ENCODE results near the gene GSTA2. TPM values are rescaled to one million over a fixed set of nuclear protein-coding genes. Genes with fewer than 3 reads are reported as not detected.
"Not testable (repeated sequence)": the region's sequence is repeated elsewhere in the genome, so short reads cannot be mapped to it uniquely, and the experiment has no call there.

Gene GSTA2
- total RNA-seq, 1 experiment from 2014 or later, result not detected

DNA sequence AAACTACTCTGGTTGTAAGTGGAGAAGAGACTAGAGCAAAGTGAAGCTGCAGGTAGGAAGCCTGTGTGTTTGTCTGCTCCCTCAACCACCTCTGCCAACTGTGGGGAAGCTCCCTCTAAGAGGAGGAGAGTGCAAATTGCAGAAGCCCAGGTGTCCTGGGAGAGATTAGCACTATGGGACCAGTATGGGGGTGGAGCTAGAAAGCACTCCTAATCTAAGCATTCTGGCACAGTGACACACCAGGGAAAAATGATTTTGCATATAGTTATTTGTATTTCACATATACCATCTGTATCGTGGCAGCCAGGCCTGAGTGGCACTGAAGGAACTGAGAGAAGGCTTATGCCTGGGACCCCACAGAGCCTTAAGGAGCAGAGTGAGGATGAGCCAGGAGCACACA, 27.6 kb upstream of the GSTA2 start:
- CTCF ChIA-PET, result no interaction called here
- H3K4me1 Mint-ChIP-seq, result no peaks in the 10 kb centered on the region
- POLR2A ChIA-PET, result no interaction called here
- ATAC-seq, result no peak
- peaks cover 7% of the 10 kb centered on the region; the same call in 1 of the 2 replicates for H3K27me3 Mint-ChIP-seq (ENCODE audit: low read depth)
- H3K4me3 Mint-ChIP-seq, result no peak overlapping the region
- H3K9me3 Mint-ChIP-seq, result peaks cover 31% of the 10 kb centered on the region
- H3K27ac Mint-ChIP-seq, result no peak overlapping the region
- TF ChIP-seq NR2C2 (CRISPR knock-in tag; IDR thresholded peaks at IDR 0.05) (no peak), CTCF (IDR thresholded peaks at IDR 0.05) (no peak), ARID4B (CRISPR knock-in tag; IDR thresholded peaks at IDR 0.05; ENCODE audit: borderline replicate concordance) (no peak), ZNF219 (CRISPR knock-in tag; IDR thresholded peaks at IDR 0.05; ENCODE audit: borderline replicate concordance) (no peak), TP53 (CRISPR knock-in tag; IDR thresholded peaks at IDR 0.05) (no peak), ZNF512 (CRISPR knock-in tag; IDR thresholded peaks at IDR 0.05; ENCODE audit: borderline replicate concordance) (no peak), ZNF671 (CRISPR knock-in tag; IDR thresholded peaks at IDR 0.05) (no peak)
- TF ChIP-seq, protein P1, sequence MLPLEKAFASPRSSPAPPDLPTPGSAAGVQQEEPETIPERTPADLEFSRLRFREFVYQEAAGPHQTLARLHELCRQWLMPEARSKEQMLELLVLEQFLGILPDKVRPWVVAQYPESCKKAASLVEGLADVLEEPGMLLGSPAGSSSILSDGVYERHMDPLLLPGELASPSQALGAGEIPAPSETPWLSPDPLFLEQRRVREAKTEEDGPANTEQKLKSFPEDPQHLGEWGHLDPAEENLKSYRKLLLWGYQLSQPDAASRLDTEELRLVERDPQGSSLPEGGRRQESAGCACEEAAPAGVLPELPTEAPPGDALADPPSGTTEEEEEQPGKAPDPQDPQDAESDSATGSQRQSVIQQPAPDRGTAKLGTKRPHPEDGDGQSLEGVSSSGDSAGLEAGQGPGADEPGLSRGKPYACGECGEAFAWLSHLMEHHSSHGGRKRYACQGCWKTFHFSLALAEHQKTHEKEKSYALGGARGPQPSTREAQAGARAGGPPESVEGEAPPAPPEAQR (CRISPR knock-in tag; IDR thresholded peaks at IDR 0.05), result no peak
- TF ChIP-seq, protein P2, sequence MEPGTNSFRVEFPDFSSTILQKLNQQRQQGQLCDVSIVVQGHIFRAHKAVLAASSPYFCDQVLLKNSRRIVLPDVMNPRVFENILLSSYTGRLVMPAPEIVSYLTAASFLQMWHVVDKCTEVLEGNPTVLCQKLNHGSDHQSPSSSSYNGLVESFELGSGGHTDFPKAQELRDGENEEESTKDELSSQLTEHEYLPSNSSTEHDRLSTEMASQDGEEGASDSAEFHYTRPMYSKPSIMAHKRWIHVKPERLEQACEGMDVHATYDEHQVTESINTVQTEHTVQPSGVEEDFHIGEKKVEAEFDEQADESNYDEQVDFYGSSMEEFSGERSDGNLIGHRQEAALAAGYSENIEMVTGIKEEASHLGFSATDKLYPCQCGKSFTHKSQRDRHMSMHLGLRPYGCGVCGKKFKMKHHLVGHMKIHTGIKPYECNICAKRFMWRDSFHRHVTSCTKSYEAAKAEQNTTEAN (CRISPR knock-in tag; IDR thresholded peaks at IDR 0.05), result no peak
- no peak for DNase-seq (ENCODE audit: low spot score)
- H3K36me3 Mint-ChIP-seq, result peaks cover 13% of the 10 kb centered on the region

GRCh38 chr6:52789658-52790057, 26.4 kb upstream of the GSTA2 start:
- H3K4me1 Mint-ChIP-seq; H3K27me3 Mint-ChIP-seq (ENCODE audit: low read depth); CTCF ChIA-PET; POLR2A ChIA-PET; H3K27ac Mint-ChIP-seq; ATAC-seq; H3K4me3 Mint-ChIP-seq; DNase-seq (ENCODE audit: low spot score): not testable (repeated sequence)
- H3K36me3 Mint-ChIP-seq, result peaks cover 13% of the 10 kb centered on the region
- peaks cover 31% of the 10 kb centered on the region for H3K9me3 Mint-ChIP-seq

DNA sequence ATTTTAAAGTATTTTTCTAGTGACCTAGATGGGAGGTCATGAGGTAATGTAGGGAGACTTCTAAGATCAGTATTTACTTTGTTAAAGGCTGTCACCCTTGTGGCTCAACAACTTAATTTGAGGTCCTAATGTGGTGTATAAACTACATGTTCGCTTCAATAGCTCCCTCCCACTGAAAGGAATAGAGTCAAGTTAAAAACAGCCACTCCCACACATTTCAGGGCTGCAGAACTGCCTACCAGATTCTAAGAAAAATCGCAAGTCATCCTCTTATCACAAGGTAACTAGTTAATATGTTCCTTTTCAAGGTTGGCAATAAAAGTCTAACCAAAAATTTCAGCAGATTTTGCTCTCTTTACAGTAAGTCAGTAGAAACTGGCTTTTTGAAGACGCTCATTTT, 25.2 kb upstream of the GSTA2 start:
- no peak for DNase-seq (ENCODE audit: low spot score)
- CTCF ChIA-PET, result no interaction called here
- TF ChIP-seq STAT6 (CRISPR knock-in tag; conservative IDR thresholded peaks at IDR 0.05; ENCODE audit: low read depth) (no peak), ZNF263 (CRISPR knock-in tag; IDR thresholded peaks at IDR 0.05; ENCODE audit: low read depth) (no peak), ELF4 (CRISPR knock-in tag; IDR thresholded peaks at IDR 0.05; ENCODE audit: low read depth) (no peak), FOXP1 (CRISPR knock-in tag; IDR thresholded peaks at IDR 0.05; ENCODE audit: borderline replicate concordance) (no peak), NR3C1 (CRISPR knock-in tag; conservative IDR thresholded peaks at IDR 0.05; ENCODE audit: low read depth) (no peak), KAT7 (CRISPR knock-in tag; IDR thresholded peaks at IDR 0.05; ENCODE audit: borderline replicate concordance) (no peak), ATF1 (CRISPR knock-in tag; IDR thresholded peaks at IDR 0.05) (no peak), ZBTB21 (CRISPR knock-in tag; IDR thresholded peaks at IDR 0.05; ENCODE audit: borderline replicate concordance) (no peak)
- TF ChIP-seq, protein P3, sequence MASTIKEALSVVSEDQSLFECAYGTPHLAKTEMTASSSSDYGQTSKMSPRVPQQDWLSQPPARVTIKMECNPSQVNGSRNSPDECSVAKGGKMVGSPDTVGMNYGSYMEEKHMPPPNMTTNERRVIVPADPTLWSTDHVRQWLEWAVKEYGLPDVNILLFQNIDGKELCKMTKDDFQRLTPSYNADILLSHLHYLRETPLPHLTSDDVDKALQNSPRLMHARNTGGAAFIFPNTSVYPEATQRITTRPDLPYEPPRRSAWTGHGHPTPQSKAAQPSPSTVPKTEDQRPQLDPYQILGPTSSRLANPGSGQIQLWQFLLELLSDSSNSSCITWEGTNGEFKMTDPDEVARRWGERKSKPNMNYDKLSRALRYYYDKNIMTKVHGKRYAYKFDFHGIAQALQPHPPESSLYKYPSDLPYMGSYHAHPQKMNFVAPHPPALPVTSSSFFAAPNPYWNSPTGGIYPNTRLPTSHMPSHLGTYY (CRISPR knock-in tag; IDR thresholded peaks at IDR 0.05), result no peak

More for the DNA sequence above, 25.2 kb upstream of the GSTA2 start:
- peaks cover 7% of the 10 kb centered on the region; the same call in 1 of the 2 replicates for H3K27me3 Mint-ChIP-seq (ENCODE audit: low read depth)
- H3K9me3 Mint-ChIP-seq, result peaks cover 33% of the 10 kb centered on the region
- H3K4me3 Mint-ChIP-seq, result no peak overlapping the region
- POLR2A ChIA-PET, result no interaction called here
- no peaks in the 10 kb centered on the region for H3K4me1 Mint-ChIP-seq
- ATAC-seq, result no peak
- H3K27ac Mint-ChIP-seq, result no peak overlapping the region
- H3K36me3 Mint-ChIP-seq, result peaks cover 13% of the 10 kb centered on the region
